ENCODE results near the gene PHAF1. TPM values are rescaled to one million over a fixed set of nuclear protein-coding genes. Genes with fewer than 3 reads are reported as not detected.

Gene PHAF1
- total RNA-seq, 8 experiments from 2014 or later: 10.4 to 18.8 (median 14.9) TPM

- peak overlapping the region in 1 of 2 donors; percentile 11 for H3K27ac ChIP-seq
- ATAC-seq (replicated peaks in 6 of 8): no peak
- in situ Hi-C loops (cut with MboI; ENCODE audit: low pct_unique_long_range_greater_than_20kb in 2 of 9, low sequenced_read_pairs in 9 of 9, unreplicated experiment in 9 of 9): loop anchor here (10.0 to 25.0 kb wide), 3 partner anchors 164 to 197 kb away; partner anchors contain the start of genes CES3 (in 7 of the 9) and CES4A (in 1 of the 9)
- 26 to 100% (median 54%) methylated on average over 1 to 5 of the region's 8 CpGs; no CpG with 5 or more reads in 4 of the 10 experiments for whole genome bisulfite sequencing, 10 experiments
- H3K4me3 ChIP-seq: peak overlapping the region in 3 of 5 donors; percentile 36 to 43 (median 41)
- H3K4me1 ChIP-seq (replicated peaks in 1 of 2): peaks cover 4 to 9% of the 10 kb centered on the region in 2 donors
These were observed 41.8 kb downstream of the PHAF1 start for GRCh38 chr16:67151431-67152097.

- no peak for ATAC-seq (replicated peaks in 6 of 8)
- no peak overlapping the region for H3K27ac ChIP-seq
- H3K4me3 ChIP-seq: peak overlapping the region; percentile 20 to 37 (median 26)
- 6 to 25% methylated on average over 4 to 9 of the region's 61 CpGs; no CpG with 5 or more reads in 8 of the 10 experiments for WGBS, 10 experiments
- peaks cover 4 to 15% of the 10 kb centered on the region in 2 donors for H3K4me1 ChIP-seq (replicated peaks in 1 of 2)
- in situ Hi-C loops (cut with MboI; ENCODE audit: low pct_unique_long_range_greater_than_20kb in 2 of 9, low sequenced_read_pairs in 9 of 9, unreplicated experiment in 9 of 9): loop anchor here (10.0 to 25.0 kb wide), 3 partner anchors 167 to 200 kb away; partner anchors contain the start of genes CES3 (in 7 of the 9) and CES4A (in 1 of the 9)
These were observed 45.0 kb downstream of the PHAF1 start for GRCh38 chr16:67154578-67155294.

DNA sequence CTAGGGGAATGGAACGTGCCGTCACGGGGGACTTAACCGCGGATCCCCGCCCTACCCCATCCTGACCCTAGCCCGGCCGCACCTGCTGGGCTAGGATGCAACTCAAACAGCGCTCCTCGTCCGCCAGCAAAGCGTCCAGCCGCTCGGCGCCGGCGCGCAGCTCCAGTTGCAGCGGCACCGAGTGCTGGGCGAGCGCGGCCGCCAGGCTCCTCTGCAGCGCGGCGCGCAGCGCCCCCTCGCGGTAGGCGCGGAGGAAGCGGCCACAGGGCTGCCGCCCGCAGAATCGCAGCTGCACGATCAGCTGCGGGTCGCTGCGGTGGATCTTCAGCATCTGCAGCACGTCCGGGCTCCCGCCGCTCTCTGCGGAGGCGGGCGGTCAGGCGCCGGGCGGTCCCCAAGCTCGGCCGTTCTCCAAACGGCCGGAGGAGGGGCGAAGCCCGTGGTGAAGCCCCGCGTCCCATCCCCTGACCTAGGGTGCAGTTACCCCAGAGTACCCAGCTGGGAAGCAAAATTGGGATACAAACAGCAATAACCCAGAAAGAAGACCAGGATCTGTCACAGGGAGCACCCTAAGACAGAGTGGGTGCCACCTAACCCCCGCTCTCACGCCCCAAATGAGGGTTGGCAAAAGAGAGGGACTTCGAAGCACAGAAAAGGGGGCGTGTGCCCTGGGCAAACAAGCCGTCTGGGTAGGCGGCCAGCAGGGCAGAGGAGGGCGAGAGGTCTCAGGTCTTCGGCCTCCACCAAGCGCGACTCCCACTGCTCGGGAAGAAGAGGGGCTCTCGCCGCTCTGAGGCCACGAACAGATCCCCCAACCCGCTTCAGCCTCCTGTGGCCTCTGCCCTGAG lies 45.8 kb downstream of the PHAF1 start:
- Histone ChIP-seq H3K4me1 (replicated peaks in 1 of 2) (peaks cover 4 to 21% of the 10 kb centered on the region in 2 donors), H3K4me3 (peak overlapping the region; percentile 20 to 37 (median 26)), H3K27ac (no peak overlapping the region)
- in situ Hi-C loops (cut with MboI; ENCODE audit: low pct_unique_long_range_greater_than_20kb in 2 of 9, low sequenced_read_pairs in 9 of 9, unreplicated experiment in 9 of 9): loop anchor here (10.0 to 25.0 kb wide), 3 partner anchors 168 to 201 kb away; partner anchors contain the start of genes CES3 (in 7 of the 9) and CES4A (in 1 of the 9)
- ATAC-seq (replicated peaks in 6 of 8): peak; percentile 23 to 82 (median 70)
- WGBS, 10 experiments: 0 to 18% (median 8%) methylated on average over 3 to 14 of the region's 74 CpGs; no CpG with 5 or more reads in 6 of the 10 experiments

GRCh38 chr16:67156143-67156844 lies 46.6 kb downstream of the PHAF1 start:
- no peak overlapping the region for H3K4me3 ChIP-seq
- H3K27ac ChIP-seq: no peak overlapping the region
- in situ Hi-C loops (cut with MboI; ENCODE audit: low pct_unique_long_range_greater_than_20kb in 2 of 9, low sequenced_read_pairs in 9 of 9, unreplicated experiment in 9 of 9): loop anchor here (10.0 to 25.0 kb wide), 3 partner anchors 169 to 201 kb away; partner anchors contain the start of genes CES3 (in 7 of the 9) and CES4A (in 1 of the 9)
- no peak for ATAC-seq (replicated peaks in 6 of 8)
- 67 to 83% methylated on average over 2 of the region's 15 CpGs; no CpG with 5 or more reads in 8 of the 10 experiments for WGBS, 10 experiments
- H3K4me1 ChIP-seq (replicated peaks in 1 of 2): peaks cover 0 to 18% of the 10 kb centered on the region in 2 donors

DNA sequence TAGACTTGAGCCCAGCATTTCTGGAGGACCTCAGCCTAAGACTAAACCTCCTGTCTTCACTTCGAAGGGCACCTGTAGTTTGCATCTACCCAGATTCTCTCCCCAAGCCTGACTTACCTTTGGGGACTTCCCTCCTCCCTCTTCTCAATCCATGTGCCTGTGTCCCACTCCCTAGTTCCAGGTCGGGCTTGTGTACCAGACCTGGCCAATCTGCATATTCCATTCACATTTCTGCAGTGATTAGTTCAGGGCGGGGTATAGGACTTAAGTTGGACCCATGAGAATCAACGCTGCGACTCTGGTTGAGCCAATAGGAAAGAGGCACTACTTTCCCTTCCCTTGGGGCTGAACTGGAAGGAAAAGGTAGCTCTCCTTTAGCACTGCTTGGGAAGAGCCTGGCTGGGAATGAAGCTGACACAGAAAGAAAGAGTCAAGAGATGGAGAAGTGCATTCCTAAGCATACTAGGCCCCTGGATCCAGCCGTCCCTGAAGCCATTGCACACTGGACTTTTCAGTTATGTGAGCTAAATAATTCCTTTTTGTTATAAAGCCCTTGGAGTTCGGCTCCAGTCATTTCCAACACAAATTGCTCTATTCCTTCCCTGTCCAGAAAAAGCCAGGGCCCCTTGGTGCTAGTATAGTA lies 47.5 kb downstream of the PHAF1 start:
- Histone ChIP-seq H3K4me1 (replicated peaks in 1 of 2) (peaks cover 0 to 16% of the 10 kb centered on the region in 2 donors), H3K27ac (no peak overlapping the region), H3K4me3 (no peak overlapping the region)
- 0 to 80% (median 28%) methylated on average over 1 to 7 of the region's 7 CpGs; no CpG with 5 or more reads in 1 of the 10 experiments for WGBS, 10 experiments
- in situ Hi-C loops (cut with MboI; ENCODE audit: low pct_unique_long_range_greater_than_20kb in 2 of 9, low sequenced_read_pairs in 9 of 9, unreplicated experiment in 9 of 9): loop anchor here (10.0 to 25.0 kb wide), 3 partner anchors 170 to 202 kb away; partner anchors contain the start of genes CES3 (in 7 of the 9) and CES4A (in 1 of the 9)
- ATAC-seq (replicated peaks in 6 of 8): no peak

DNA sequence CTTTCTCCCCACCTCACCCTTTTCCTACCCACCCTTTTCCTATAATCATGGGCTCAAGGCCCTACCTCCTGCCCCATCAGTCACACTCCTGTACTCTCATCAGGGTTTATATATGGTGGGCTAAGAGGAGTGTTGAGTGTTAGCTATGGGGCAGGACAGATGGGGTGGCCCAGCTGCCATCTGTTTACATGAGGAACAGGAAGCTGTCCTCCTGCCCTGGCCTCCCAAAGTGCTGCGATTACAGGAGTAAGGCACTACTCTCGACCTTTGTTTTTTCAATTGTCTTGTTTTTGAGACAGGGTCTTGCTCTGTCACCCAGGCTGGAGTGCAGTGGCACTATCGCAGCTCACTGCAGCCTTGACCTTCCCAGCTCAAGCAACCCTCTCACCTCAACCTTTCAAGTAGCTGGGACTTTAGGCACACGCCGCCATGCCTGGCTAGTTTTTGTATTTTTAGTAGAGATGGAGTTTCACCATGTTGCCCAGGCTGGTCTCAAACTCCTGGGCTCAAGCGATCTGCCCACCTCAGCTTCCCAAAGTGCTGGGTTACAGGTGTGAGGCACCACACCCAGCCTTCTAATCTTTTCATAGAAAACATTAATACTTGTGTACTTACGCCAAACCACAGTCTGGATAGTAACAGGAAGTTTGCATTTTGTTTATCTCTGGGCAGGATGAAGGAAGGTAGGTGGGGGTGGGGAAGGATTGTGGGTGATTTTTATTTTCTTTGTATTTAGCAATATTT lies 48.3 kb downstream of the PHAF1 start:
- Histone ChIP-seq H3K4me1 (replicated peaks in 1 of 2) (peaks cover 0 to 23% of the 10 kb centered on the region in 2 donors), H3K27ac (no peak overlapping the region), H3K4me3 (no peak overlapping the region)
- in situ Hi-C loops (cut with MboI; ENCODE audit: low pct_unique_long_range_greater_than_20kb in 2 of 9, low sequenced_read_pairs in 9 of 9, unreplicated experiment in 9 of 9): loop anchor here (10.0 to 25.0 kb wide), 3 partner anchors 171 to 203 kb away; partner anchors contain the start of genes CES3 (in 7 of the 9) and CES4A (in 1 of the 9)
- WGBS, 10 experiments: 27 to 91% (median 54%) methylated on average over 1 to 7 of the region's 7 CpGs
- no peak for ATAC-seq (replicated peaks in 6 of 8)

DNA sequence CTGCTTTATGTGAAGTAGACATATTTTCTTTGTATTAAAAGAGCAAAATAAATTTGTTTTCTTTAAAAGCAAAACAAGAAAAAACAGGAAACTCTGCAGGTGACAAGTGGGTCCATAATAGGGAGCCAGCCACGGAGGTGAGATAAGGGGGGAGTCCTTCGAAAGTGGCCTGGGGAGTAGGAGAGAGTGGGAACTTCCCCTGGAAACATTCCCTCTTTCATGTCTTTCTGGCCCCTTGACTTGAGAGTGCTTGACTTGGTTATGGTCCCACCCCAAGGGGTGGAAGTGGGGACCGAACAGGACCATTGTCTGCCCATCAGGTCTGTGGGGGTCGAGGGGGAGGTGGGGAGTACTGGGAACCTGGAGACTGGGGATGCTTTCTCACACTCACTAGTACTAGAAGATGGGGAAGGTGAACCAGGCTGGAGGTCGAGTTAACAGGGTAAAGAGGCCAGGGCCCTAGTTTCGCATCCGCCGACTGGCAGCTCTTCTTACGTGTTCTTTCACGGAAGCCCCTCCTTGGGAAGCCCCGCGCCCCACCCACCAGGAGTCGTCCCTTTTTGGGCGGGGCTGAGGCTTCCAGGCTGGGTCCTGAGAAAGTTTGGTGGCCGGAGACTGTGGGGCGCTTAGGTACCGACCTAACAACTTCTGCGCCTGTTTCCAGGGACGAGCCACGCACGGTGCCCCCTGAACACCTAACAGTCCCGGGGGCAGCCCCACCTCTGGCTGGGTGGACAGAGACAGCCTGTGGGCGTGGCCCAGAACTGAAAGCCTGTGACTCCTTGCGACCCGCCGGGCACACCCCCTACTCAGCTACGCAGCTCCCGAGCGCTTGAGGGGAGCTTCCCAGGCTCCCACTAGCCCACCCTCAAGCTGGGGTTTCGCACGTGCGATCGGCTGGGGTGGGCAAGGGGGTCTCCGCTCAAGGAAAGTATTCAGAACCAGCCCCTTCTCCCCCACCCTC lies 49.2 kb downstream of the PHAF1 start:
- H3K27ac ChIP-seq: no peak overlapping the region
- WGBS, 10 experiments: 0 to 83% (median 40%) methylated on average over 1 to 2 of the region's 34 CpGs; no CpG with 5 or more reads in 1 of the 10 experiments
- in situ Hi-C loops (cut with MboI; ENCODE audit: low pct_unique_long_range_greater_than_20kb in 2 of 9, low sequenced_read_pairs in 9 of 9, unreplicated experiment in 9 of 9): loop anchor here (10.0 to 25.0 kb wide), 3 partner anchors 172 to 204 kb away; partner anchors contain the start of genes CES3 (in 7 of the 9) and CES4A (in 1 of the 9)
- ATAC-seq (replicated peaks in 6 of 8): peak in 3 of 8 experiments; percentile 4 to 17 (median 4)
- peak overlapping the region; percentile 33 to 52 (median 43) for H3K4me3 ChIP-seq
- H3K4me1 ChIP-seq (replicated peaks in 1 of 2): peaks cover 0 to 26% of the 10 kb centered on the region in 2 donors

GRCh38 chr16:67161595-67162058 lies 51.9 kb downstream of the PHAF1 start:
- no peak for ATAC-seq (replicated peaks in 6 of 8)
- WGBS, 10 experiments: 0 to 67% (median 30%) methylated on average over 1 to 16 of the region's 25 CpGs; no CpG with 5 or more reads in 3 of the 10 experiments
- Histone ChIP-seq H3K4me3 (no peak overlapping the region), H3K4me1 (replicated peaks in 1 of 2) (peaks cover 5 to 27% of the 10 kb centered on the region in 2 donors), H3K27ac (no peak overlapping the region)
- in situ Hi-C loops (cut with MboI; ENCODE audit: low pct_unique_long_range_greater_than_20kb in 2 of 9, low sequenced_read_pairs in 9 of 9, unreplicated experiment in 9 of 9): loop anchor here in 8 of 9 experiments (25.0 kb wide), 2 partner anchors 174 to 199 kb away; partner anchors contain the start of genes CES3 (in 7 of the 8) and CES4A (in 1 of the 8)

DNA sequence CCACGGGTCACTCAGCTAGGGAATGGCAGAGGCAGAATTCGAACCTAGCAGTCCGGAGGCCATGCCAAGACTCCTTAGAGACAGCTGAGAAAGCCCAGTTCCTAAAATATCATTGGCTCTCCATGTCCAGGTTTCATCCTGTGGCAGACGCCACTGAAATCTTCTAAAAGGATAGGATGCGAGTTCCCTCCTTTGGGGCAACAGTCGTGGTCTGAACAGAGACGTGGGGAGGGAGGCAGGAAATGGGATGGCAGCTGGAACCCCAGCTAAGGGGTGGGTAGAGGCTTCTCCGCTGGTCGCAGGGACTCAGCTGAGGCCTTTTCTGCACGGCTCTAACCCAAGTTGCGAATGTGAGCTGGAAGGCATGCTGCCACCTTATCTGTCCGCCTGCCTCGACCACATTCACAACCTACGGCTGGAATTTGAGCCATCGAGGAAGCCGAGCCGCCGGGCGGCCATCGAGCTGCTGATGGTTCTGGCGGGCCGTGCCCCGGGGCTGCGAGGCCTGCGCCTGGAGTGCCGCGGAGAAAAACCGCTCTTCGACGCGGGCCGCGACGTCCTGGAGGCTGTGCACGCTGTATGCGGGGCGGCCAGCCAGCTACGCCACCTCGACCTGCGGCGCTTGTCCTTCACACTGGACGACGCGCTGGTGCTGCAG lies 52.9 kb downstream of the PHAF1 start:
- Histone ChIP-seq H3K4me3 (peak overlapping the region; percentile 35 to 47 (median 37)), H3K4me1 (replicated peaks in 1 of 2) (peaks cover 5 to 27% of the 10 kb centered on the region in 2 donors), H3K27ac (peak overlapping the region; percentile 81 to 88)
- no peak for ATAC-seq (replicated peaks in 6 of 8)
- in situ Hi-C loops (cut with MboI; ENCODE audit: low pct_unique_long_range_greater_than_20kb in 2 of 9, low sequenced_read_pairs in 9 of 9, unreplicated experiment in 9 of 9): loop anchor here in 8 of 9 experiments (25.0 kb wide), 2 partner anchors 175 to 200 kb away; partner anchors contain the start of genes CES3 (in 7 of the 8) and CES4A (in 1 of the 8)
- WGBS, 10 experiments: 0 to 100% (median 23%) methylated on average over 1 to 11 of the region's 44 CpGs; no CpG with 5 or more reads in 1 of the 10 experiments

All from motor neuron (in vitro differentiated cells).